HCT116 (cell line): ENCODE data around the gene CADPS.

ENCODE experiments used
- CEBPB ChIP-seq: IDR thresholded peaks from 2 replicates; pipeline ENCODE4 v1.6.1; 2012; ENCODE audit warnings: low read depth
- CTCF ChIP-seq, 3 experiments: fragments of 200-600 bp in 1 of 3; sonication (generic) in 1 of 3; IDR thresholded peaks in 2 of 3; conservative IDR thresholded peaks in 1 of 3; 2 replicates each; pipeline ENCODE4 v1.5.1; 2012 to 2017; ENCODE audit warnings: low read depth in 2 of 3, low read length in 2 of 3, antibody characterized with exemption in 1 of 3, borderline replicate concordance in 1 of 3, control low read depth in 1 of 3, mild to moderate bottlenecking in 1 of 3, mixed read lengths in 1 of 3, mixed run types in 1 of 3, moderate library complexity in 1 of 3; ENCODE audit not compliant: insufficient read depth in 1 of 3
- EGR1 ChIP-seq: IDR thresholded peaks from 2 replicates; pipeline ENCODE4 v1.6.1; 2012; ENCODE audit warnings: low read depth
- EZH2phosphoT487 ChIP-seq: fragments of 200-600 bp; IDR thresholded peaks from 2 replicates; pipeline ENCODE4 v1.6.1; 2018; ENCODE audit warnings: antibody characterized with exemption, borderline replicate concordance
- POLR2A ChIP-seq: IDR thresholded peaks from 2 replicates; pipeline ENCODE4 v1.7.0; 2011; ENCODE audit warnings: borderline replicate concordance; ENCODE audit not compliant: insufficient read depth, insufficient read length; ENCODE audit errors: extremely low read depth
- POLR2AphosphoS5 ChIP-seq: IDR thresholded peaks from 2 replicates; pipeline ENCODE4 v1.6.1; 2011; ENCODE audit warnings: mild to moderate bottlenecking, low read depth, low read length, moderate library complexity
- RAD21 ChIP-seq: IDR thresholded peaks from 2 replicates; pipeline ENCODE4 v1.6.1; 2012; ENCODE audit warnings: low read depth, mild to moderate bottlenecking
- REST ChIP-seq: IDR thresholded peaks from 2 replicates; pipeline ENCODE4 v1.6.1; 2012; ENCODE audit warnings: low read depth
- SP1 ChIP-seq: IDR thresholded peaks from 2 replicates; pipeline ENCODE4 v1.6.1; 2012; ENCODE audit warnings: low read depth
- SRF ChIP-seq: IDR thresholded peaks from 2 replicates; pipeline ENCODE4 v1.6.1; 2012; ENCODE audit warnings: low read depth
- YY1 ChIP-seq: IDR thresholded peaks from 2 replicates; pipeline ENCODE4 v1.6.1; 2011; ENCODE audit warnings: low read length, low read depth, moderate library complexity, mild to moderate bottlenecking; ENCODE audit not compliant: insufficient replicate concordance; ENCODE audit errors: extremely low read depth
- TF ChIP-seq, protein P1 (sequence below): IDR thresholded peaks from 2 replicates; pipeline ENCODE4 v1.6.1; 2012

DNA sequence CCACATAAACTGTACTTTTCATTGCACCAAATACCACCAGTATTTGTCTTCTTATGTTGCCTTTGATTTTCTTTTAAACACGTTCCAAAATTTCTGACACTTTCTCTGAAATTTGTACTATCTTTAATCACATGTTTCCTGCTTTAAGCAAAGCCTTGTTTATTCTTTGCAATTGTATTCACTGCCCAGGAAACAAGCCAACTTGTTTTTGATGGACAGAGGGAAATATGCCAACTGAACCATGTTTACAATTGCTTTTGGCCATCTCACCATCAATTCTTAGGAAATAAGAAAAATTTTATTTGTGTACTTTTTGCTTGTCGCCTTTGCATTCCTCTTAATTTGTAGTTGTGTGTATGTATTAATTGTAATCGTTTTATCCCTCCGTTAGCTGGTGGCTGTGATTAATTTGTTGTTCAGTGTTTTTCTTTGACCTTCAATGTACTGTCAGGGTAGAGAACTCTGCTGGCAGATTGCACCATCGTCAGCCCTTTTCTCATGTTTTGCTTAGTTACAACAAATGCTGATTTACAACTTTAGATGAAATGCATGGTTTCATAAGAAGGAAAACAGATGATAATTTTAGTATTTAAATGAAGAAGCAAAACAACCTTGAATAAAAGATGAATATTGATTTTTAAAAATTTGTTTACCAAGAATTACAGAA, 482.5 kb downstream of the CADPS start:
- TF ChIP-seq CTCF (IDR thresholded peaks at IDR 0.05 in 2 of 3, conservative IDR thresholded peaks at IDR 0.05 in 1 of 3; ENCODE audit: borderline replicate concordance in 1 of 3, insufficient read depth in 1 of 3, low read depth in 2 of 3, low read length in 2 of 3) (no peak), SRF (no peak), POLR2AphosphoS5 (no peak), POLR2A (no peak), RAD21 (no peak), EGR1 (no peak), EZH2phosphoT487 (no peak), YY1 (no peak), REST (no peak), SP1 (no peak), CEBPB (no peak)
- TF ChIP-seq, protein P1, sequence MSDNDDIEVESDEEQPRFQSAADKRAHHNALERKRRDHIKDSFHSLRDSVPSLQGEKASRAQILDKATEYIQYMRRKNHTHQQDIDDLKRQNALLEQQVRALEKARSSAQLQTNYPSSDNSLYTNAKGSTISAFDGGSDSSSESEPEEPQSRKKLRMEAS, result no peak
